SK-N-SH (cell line): ENCODE results near the gene VPS26B. TPM values are rescaled to one million over a fixed set of nuclear protein-coding genes. Genes with fewer than 3 reads are reported as not detected.
A peak's percentile ranks its signal among the peaks of the same experiment; 100 is the strongest.

Experiments used
- CTCF ChIA-PET: fragments of 300-600, 350-600 bp; formaldehyde crosslinking; extraction: SDS; loops from one replicate; lab custom pipeline; 2021; lab: Yijun Ruan, JAX
- POLR2A ChIA-PET: fragments of 350-600 bp; sonication (Branson Sonifier 250); formaldehyde crosslinking; extraction: SDS; loops from one replicate; lab custom pipeline; 2020; ENCODE audit warnings: antibody characterized with exemption, inconsistent platforms; lab: Yijun Ruan, JAX
- DNase-seq: peaks from one replicate; pipeline ENCODE4 v3.0.0; 2012
- H2AFZ ChIP-seq: fragments of 200-600 bp; sonication (generic); 2 replicates; pipeline ENCODE4 v1.8.1; 2016; ENCODE audit warnings: antibody characterized with exemption, mild to moderate bottlenecking, low read depth
- H3F3A ChIP-seq: fragments of 200-600 bp; sonication (generic); replicated peaks from 2 replicates; pipeline ENCODE3; 2016; ENCODE audit warnings: antibody characterized with exemption, mild to moderate bottlenecking; ENCODE audit not compliant: insufficient read depth
- H3K27ac ChIP-seq, 2 experiments: fragments of 200-500 bp in 1 of 2; fragments of 200-600 bp in 1 of 2; sonication (Bioruptor generic) in 1 of 2; sonication (generic), shearing (Covaris generic) in 1 of 2; 2 replicates each; pipeline versions ENCODE4 v1.5.1 to v1.6.1; 2014 to 2016; ENCODE audit warnings: low read depth in 2 of 2, inconsistent platforms in 1 of 2, low read length in 1 of 2, mild to moderate bottlenecking in 1 of 2, mixed read lengths in 1 of 2
- H3K27me3 ChIP-seq: fragments of 200-600 bp; sonication (generic), shearing (Covaris generic); 2 replicates; pipeline ENCODE4 v1.6.1; 2016; ENCODE audit warnings: mixed run types; ENCODE audit not compliant: insufficient read depth
- H3K36me3 ChIP-seq, 2 experiments: fragments of 200-500 bp in 1 of 2; fragments of 200-600 bp in 1 of 2; sonication (Bioruptor generic) in 1 of 2; sonication (generic) in 1 of 2; replicated peaks in 1 of 2; 2 replicates each; pipeline versions ENCODE3 to v1.5.1; 2014 to 2016; ENCODE audit warnings: low read length in 1 of 2, mild to moderate bottlenecking in 1 of 2; ENCODE audit not compliant: insufficient read depth in 2 of 2, control insufficient read depth in 1 of 2
- H3K4me1 ChIP-seq, 2 experiments: fragments of 200-500 bp in 1 of 2; fragments of 200-600 bp in 1 of 2; sonication (Bioruptor generic) in 1 of 2; sonication (generic), shearing (Covaris generic) in 1 of 2; 2 replicates each; pipeline versions ENCODE4 v1.5.1 to v1.6.1; 2014 to 2016; ENCODE audit warnings: low read depth in 1 of 2, low read length in 1 of 2, mixed run types in 1 of 2; ENCODE audit not compliant: insufficient read depth in 2 of 2, control insufficient read depth in 1 of 2
- H3K4me2 ChIP-seq: fragments of 200-600 bp; sonication (generic), shearing (Covaris generic); 2 replicates; pipeline ENCODE4 v1.6.1; 2017; ENCODE audit warnings: mixed run types
- H3K4me3 ChIP-seq, 2 experiments: fragments of 200-500 bp in 1 of 2; fragments of 200-600 bp in 1 of 2; sonication (Bioruptor generic) in 1 of 2; sonication (generic), shearing (Covaris generic) in 1 of 2; 2 replicates each; pipeline versions ENCODE4 v1.5.1 to v1.8.1; 2014 to 2016; ENCODE audit warnings: low read depth in 2 of 2, inconsistent platforms in 1 of 2, low read length in 1 of 2, mild to moderate bottlenecking in 1 of 2, mixed read lengths in 1 of 2, moderate library complexity in 1 of 2
- H3K79me2 ChIP-seq: fragments of 200-600 bp; sonication (generic); 2 replicates; pipeline ENCODE4 v1.8.1; 2017; ENCODE audit warnings: mild to moderate bottlenecking; ENCODE audit not compliant: insufficient read depth
- H3K9ac ChIP-seq: fragments of 200-600 bp; sonication (generic); 2 replicates; pipeline ENCODE4 v1.6.1; 2017; ENCODE audit warnings: mixed run types
- H3K9me2 ChIP-seq: fragments of 200-600 bp; sonication (generic); 2 replicates; pipeline ENCODE4 v1.6.1; 2017; ENCODE audit warnings: mixed run types
- H3K9me3 ChIP-seq: fragments of 200-600 bp; sonication (generic); 2 replicates; pipeline ENCODE4 v1.6.1; 2017; ENCODE audit warnings: mixed run types, mild to moderate bottlenecking, moderate library complexity
- H4K20me1 ChIP-seq: fragments of 200-600 bp; sonication (generic); 2 replicates; pipeline ENCODE4 v1.6.1; 2017; ENCODE audit warnings: mild to moderate bottlenecking, mixed run types; ENCODE audit not compliant: insufficient read depth
- CHD2 ChIP-seq: fragments of 150-350 bp; IDR thresholded peaks from 2 replicates; pipeline ENCODE4 v1.6.1; 2018; ENCODE audit warnings: low read length; ENCODE audit not compliant: partially characterized antibody
- CTCF ChIP-seq: fragments of 200-600 bp; sonication (generic); IDR thresholded peaks from 2 replicates; pipeline ENCODE4 v1.6.1; 2017; ENCODE audit warnings: antibody characterized with exemption, mild to moderate bottlenecking, moderate library complexity
- EP300 ChIP-seq, 2 experiments: IDR thresholded peaks; 2 replicates each; pipeline versions ENCODE4 v1.4.0 to v1.6.1; 2012; ENCODE audit warnings: borderline replicate concordance in 1 of 2, low read depth in 1 of 2, low read length in 1 of 2
- EZH2phosphoT487 ChIP-seq: fragments of 200-600 bp; sonication (generic); IDR thresholded peaks from 2 replicates; pipeline ENCODE4 v1.6.1; 2017; ENCODE audit warnings: low read depth, mixed run types, mild to moderate bottlenecking, antibody characterized with exemption, moderate library complexity, borderline replicate concordance
- GATA2 ChIP-seq: sonication (generic); formaldehyde crosslinking; IDR thresholded peaks from 2 replicates; pipeline ENCODE4 v1.5.0; 2020; ENCODE audit warnings: mild to moderate bottlenecking, missing genetic modification reagents
- IRF3 ChIP-seq: fragments of 150-350 bp; IDR thresholded peaks from 2 replicates; pipeline ENCODE4 v1.6.1; 2016; ENCODE audit warnings: mild to moderate bottlenecking, low read depth, low read length
- JUND ChIP-seq: IDR thresholded peaks from 2 replicates; pipeline ENCODE4 v1.4.0; 2012
- MEF2A ChIP-seq: IDR thresholded peaks from 2 replicates; pipeline ENCODE4 v1.4.0; 2012; ENCODE audit warnings: low read depth, borderline replicate concordance
- NRF1 ChIP-seq: IDR thresholded peaks from 2 replicates; pipeline ENCODE4 v1.6.1; 2012; ENCODE audit warnings: low read depth, mild to moderate bottlenecking, low read length
- RAD21 ChIP-seq: IDR thresholded peaks from 2 replicates; pipeline ENCODE4 v1.6.1; 2012; ENCODE audit warnings: mild to moderate bottlenecking, low read length
- SIN3A ChIP-seq: IDR thresholded peaks from 2 replicates; pipeline ENCODE4 v1.6.1; 2012; ENCODE audit warnings: low read depth, mild to moderate bottlenecking, low read length, moderate library complexity, borderline replicate concordance
- SMC3 ChIP-seq: IDR thresholded peaks from 2 replicates; pipeline ENCODE4 v1.6.1; 2012; ENCODE audit warnings: low read depth, low read length, improper control_type of control experiment
- USF2 ChIP-seq: fragments of 150-350 bp; IDR thresholded peaks from 2 replicates; pipeline ENCODE4 v1.6.1; 2017; ENCODE audit warnings: antibody characterized with exemption, low read length, low read depth, borderline replicate concordance
- ZBTB33 ChIP-seq: IDR thresholded peaks from 2 replicates; pipeline ENCODE4 v1.4.0; 2012; ENCODE audit warnings: low read depth, borderline replicate concordance
- WGBS: methylation state at CpG from one replicate; pipeline ENCODE4 v1.1.6; 2017; ENCODE audit warnings: low lambda C conversion rate; 5-methylcytosine and 5-hydroxymethylcytosine counted together
- polyA plus RNA-seq, 3 experiments: library from polyadenylated mRNA; depleted of rRNA; stranded (reverse); fragments of >200 nt; gene quantifications; 2 replicates each; pipeline ENCODE4 v1.2.3, GENCODE V29; 2012

Gene VPS26B
- polyA plus RNA-seq, 1 of the 3 experiments (the other 2 are of a cell fraction) = 53.0 TPM

GRCh38 chr11:134244593-134244992 is 20.1 kb downstream of the VPS26B start:
- no peaks in the 10 kb centered on the region; a peak in 1 of 4 replicates for H3K4me1 ChIP-seq
- no peak overlapping the region for H3K27ac ChIP-seq
- H3K9me3 ChIP-seq = no peaks in the 10 kb centered on the region
- no peak overlapping the region for H2AFZ ChIP-seq
- H3K27me3 ChIP-seq = no peaks in the 10 kb centered on the region
- no peaks in the 10 kb centered on the region for H3K79me2 ChIP-seq
- H3K4me3 ChIP-seq = no peak overlapping the region
- POLR2A ChIA-PET = no interaction called here
- no peaks in the 10 kb centered on the region for H3F3A ChIP-seq
- H3K4me2 ChIP-seq = no peak overlapping the region
- TF ChIP-seq USF2 (no peak), CTCF (peak; percentile 58), RAD21 (peak; percentile 67), SMC3 (peak; percentile 57)
- DNase-seq = peak; percentile 59
- H3K36me3 ChIP-seq = peaks cover 40 to 93% of the 10 kb centered on the region in 2 experiments
- H3K9me2 ChIP-seq = no peaks in the 10 kb centered on the region
- CTCF ChIA-PET = interaction anchor here (0.5 to 3.2 kb wide), 14 partner anchors 10 to 194 kb away, joined by 3 to 14 read pairs (median 4); partner anchors contain the start of genes ACAD8, NCAPD3, THYN1 and VPS26B
- no peak overlapping the region for H3K9ac ChIP-seq
- WGBS = 67% methylated on average over 4 of the region's 7 CpGs
- H4K20me1 ChIP-seq = no peaks in the 10 kb centered on the region

GRCh38 chr11:134245434-134245833 is 21.0 kb downstream of the VPS26B start:
- CTCF ChIA-PET = interaction anchor here (0.7 to 3.2 kb wide), 8 partner anchors 9 to 290 kb away, joined by 3 to 14 read pairs (median 4); partner anchors contain the start of genes ACAD8, NCAPD3, THYN1 and VPS26B
- H2AFZ ChIP-seq = no peak overlapping the region

More at GRCh38 chr11:134245434-134245833, 21.0 kb downstream of the VPS26B start:
- Histone ChIP-seq H3K4me2 (no peak overlapping the region), H3K4me3 (no peak overlapping the region), H3K27ac (no peak overlapping the region), H3F3A (no peaks in the 10 kb centered on the region), H3K36me3 (peaks cover 37 to 93% of the 10 kb centered on the region in 2 experiments), H3K9me3 (no peaks in the 10 kb centered on the region), H3K79me2 (no peaks in the 10 kb centered on the region), H4K20me1 (no peaks in the 10 kb centered on the region), H3K27me3 (no peaks in the 10 kb centered on the region), H3K9me2 (no peaks in the 10 kb centered on the region), H3K9ac (no peak overlapping the region), H3K4me1 (no peaks in the 10 kb centered on the region; a peak in 1 of 4 replicates)
- DNase-seq = no peak
- 97% methylated on average over 9 of the region's 14 CpGs for WGBS
- TF ChIP-seq EZH2phosphoT487 (no peak), NRF1 (no peak), IRF3 (no peak), CHD2 (no peak), RAD21 (no peak), CTCF (no peak), SIN3A (no peak), JUND (no peak), EP300 (IDR thresholded peaks at IDR 0.05; ENCODE audit: borderline replicate concordance in 1 of 2, low read depth in 1 of 2, low read length in 1 of 2) (no peak), ZBTB33 (no peak), GATA2 (CRISPR knock-in tag) (no peak), MEF2A (no peak)
- POLR2A ChIA-PET = no interaction called here
